Gastroesophageal sphincter (tissue), 4 donors: ENCODE results near the gene PRMT5. TPM values are rescaled to one million over a fixed set of nuclear protein-coding genes. Genes with fewer than 3 reads are reported as not detected.
"Not testable (repeated sequence)": the region's sequence is repeated elsewhere in the genome, so short reads cannot be mapped to it uniquely, and the experiment has no call there.

ENCODE experiments used
- ATAC-seq: fragments of 150-250 bp; one replicate; pipeline ENCODE4 v1.9.1; 2016; ENCODE audit warnings: mild to moderate bottlenecking, moderate library complexity
- H3K27ac ChIP-seq, 4 donors: fragments of 200-600 bp; sonication (generic) in 3 of 4; 1 replicate in 3 of 4; 2 replicates in 1 of 4; pipeline ENCODE4 v1.5.1; 2016 to 2019
- H3K27me3 ChIP-seq: fragments of 200-600 bp; sonication (generic); one replicate; pipeline ENCODE4 v1.5.1; 2019
- H3K36me3 ChIP-seq, 2 donors: fragments of 200-600 bp; sonication (generic); one replicate each; pipeline ENCODE4 v1.5.1; 2019; ENCODE audit warnings: control low read depth in 1 of 2
- H3K4me1 ChIP-seq, 3 donors: fragments of 200-600 bp; sonication (generic); 1 replicate in 2 of 3; 2 replicates in 1 of 3; pipeline ENCODE4 v1.5.1; 2016 to 2019; ENCODE audit warnings: control low read depth in 2 of 3
- H3K4me3 ChIP-seq, 2 donors: fragments of 200-600 bp; sonication (generic); one replicate each; pipeline ENCODE4 v1.5.1; 2019; ENCODE audit warnings: mild to moderate bottlenecking in 1 of 2, moderate library complexity in 1 of 2
- H3K9me3 ChIP-seq, 3 donors: fragments of 200-600 bp; sonication (generic); one replicate each; pipeline ENCODE4 v1.5.1; 2017 to 2019; ENCODE audit warnings: control low read depth in 2 of 3
- EP300 ChIP-seq: sonication (generic); formaldehyde crosslinking; IDR thresholded peaks from one replicate; pipeline ENCODE4 v1.6.1; 2017; ENCODE audit warnings: antibody characterized with exemption, mild to moderate bottlenecking
- POLR2A ChIP-seq, 2 donors: fragments of 450-650 bp; IDR thresholded peaks; one replicate each; pipeline ENCODE4 v1.6.1; 2017; ENCODE audit warnings: antibody characterized with exemption in 2 of 2, mild to moderate bottlenecking in 2 of 2, moderate library complexity in 1 of 2
- POLR2AphosphoS5 ChIP-seq: sonication (generic); formaldehyde crosslinking; IDR thresholded peaks from one replicate; pipeline ENCODE4 v1.6.1; 2017; ENCODE audit warnings: antibody characterized with exemption
- WGBS, 2 donors: methylation state at CpG; one replicate each; pipeline ENCODE4 v1.1.5; 2018; ENCODE audit warnings: low coverage in 1 of 2; 5-methylcytosine and 5-hydroxymethylcytosine counted together
- total RNA-seq, 4 donors: library from RNA; depleted of rRNA; stranded (reverse); fragments of >200 nt; gene quantifications; one replicate each; pipeline ENCODE4 v1.1.0, GENCODE V29; 2016
- TF ChIP-seq, protein P1 (sequence below), 4 experiments: fragments of 200-600 bp in 2 of 4; fragments of 450-650 bp in 2 of 4; sonication (generic) in 1 of 4; IDR thresholded peaks; one replicate each; pipeline ENCODE4 v1.5.1; 2017 to 2019; ENCODE audit warnings: antibody characterized with exemption in 4 of 4, mild to moderate bottlenecking in 2 of 4, moderate library complexity in 2 of 4

PRMT5 gene
- total RNA-seq, 4 donors from 2014 or later = 39.7 to 49.2 (median 43.2) TPM

DNA sequence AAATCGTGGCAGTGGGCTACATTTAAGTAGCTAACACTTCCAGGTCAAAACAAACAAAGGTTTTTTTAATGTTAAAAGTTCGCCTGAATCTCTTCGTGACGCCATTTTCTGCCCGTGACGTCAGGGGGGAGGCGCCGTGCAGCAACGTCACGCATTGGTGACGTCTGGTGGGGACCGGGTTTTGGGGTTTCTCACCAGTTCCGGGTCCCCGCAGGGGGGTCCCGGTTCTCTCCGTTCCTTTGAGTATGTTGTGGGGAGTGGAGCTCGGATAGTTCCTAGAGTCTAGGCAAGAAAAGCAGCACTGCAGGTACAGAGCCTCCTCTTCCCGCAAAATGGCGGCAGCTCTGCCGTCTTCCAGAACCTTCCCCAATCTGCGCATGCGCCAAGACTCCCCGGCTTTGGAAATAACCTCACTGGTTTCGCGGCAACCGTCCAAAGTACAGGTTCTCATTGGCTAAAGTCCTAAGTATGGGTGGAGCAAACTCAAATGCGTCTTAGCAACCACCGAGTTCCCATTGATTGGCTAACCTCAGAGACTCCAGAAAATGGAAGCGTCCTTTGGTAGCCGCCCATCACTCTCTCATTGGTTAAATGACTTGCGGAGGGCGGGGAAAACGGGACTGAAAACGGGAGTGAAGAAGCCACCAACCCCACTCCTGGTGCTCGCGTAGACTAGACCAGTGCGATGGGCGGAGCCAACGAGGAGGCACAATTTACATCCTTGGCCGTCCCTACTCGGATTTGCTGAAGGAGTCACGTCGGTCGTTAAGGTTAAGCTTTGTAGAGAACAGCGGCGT, 10.2 kb downstream of the PRMT5 start, which contains the start of gene RBM23:
TSS of gene RBM23 (minus strand) at position 346 of the 797 bp plus-strand sequence.
- 0% methylated on average over 14 to 16 of the region's 46 CpGs for WGBS, 2 donors
- peak; percentile 98 for ATAC-seq
- Histone ChIP-seq H3K27me3 (no peaks in the 10 kb centered on the region), H3K4me1 (peaks cover 0 to 45% (median 17%) of the 10 kb centered on the region in 3 donors), H3K4me3 (peak within 1 kb of the TSS; percentile 55), H3K27ac (peak within 1 kb of the TSS; percentile 89 to 97 (median 90)), H3K36me3 (peaks cover 0 to 42% of the 10 kb centered on the region in 2 donors), H3K9me3 (no peaks in the 10 kb centered on the region)
- TF ChIP-seq EP300 = no peak
- peak; percentile 87 to 91 for TF ChIP-seq POLR2A (IDR thresholded peaks at IDR 0.05)
- TF ChIP-seq POLR2AphosphoS5 = peak; percentile 89
- TF ChIP-seq, protein P1, sequence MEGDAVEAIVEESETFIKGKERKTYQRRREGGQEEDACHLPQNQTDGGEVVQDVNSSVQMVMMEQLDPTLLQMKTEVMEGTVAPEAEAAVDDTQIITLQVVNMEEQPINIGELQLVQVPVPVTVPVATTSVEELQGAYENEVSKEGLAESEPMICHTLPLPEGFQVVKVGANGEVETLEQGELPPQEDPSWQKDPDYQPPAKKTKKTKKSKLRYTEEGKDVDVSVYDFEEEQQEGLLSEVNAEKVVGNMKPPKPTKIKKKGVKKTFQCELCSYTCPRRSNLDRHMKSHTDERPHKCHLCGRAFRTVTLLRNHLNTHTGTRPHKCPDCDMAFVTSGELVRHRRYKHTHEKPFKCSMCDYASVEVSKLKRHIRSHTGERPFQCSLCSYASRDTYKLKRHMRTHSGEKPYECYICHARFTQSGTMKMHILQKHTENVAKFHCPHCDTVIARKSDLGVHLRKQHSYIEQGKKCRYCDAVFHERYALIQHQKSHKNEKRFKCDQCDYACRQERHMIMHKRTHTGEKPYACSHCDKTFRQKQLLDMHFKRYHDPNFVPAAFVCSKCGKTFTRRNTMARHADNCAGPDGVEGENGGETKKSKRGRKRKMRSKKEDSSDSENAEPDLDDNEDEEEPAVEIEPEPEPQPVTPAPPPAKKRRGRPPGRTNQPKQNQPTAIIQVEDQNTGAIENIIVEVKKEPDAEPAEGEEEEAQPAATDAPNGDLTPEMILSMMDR (IDR thresholded peaks at IDR 0.05) = peak in 1 of 4 experiments; percentile 24

DNA sequence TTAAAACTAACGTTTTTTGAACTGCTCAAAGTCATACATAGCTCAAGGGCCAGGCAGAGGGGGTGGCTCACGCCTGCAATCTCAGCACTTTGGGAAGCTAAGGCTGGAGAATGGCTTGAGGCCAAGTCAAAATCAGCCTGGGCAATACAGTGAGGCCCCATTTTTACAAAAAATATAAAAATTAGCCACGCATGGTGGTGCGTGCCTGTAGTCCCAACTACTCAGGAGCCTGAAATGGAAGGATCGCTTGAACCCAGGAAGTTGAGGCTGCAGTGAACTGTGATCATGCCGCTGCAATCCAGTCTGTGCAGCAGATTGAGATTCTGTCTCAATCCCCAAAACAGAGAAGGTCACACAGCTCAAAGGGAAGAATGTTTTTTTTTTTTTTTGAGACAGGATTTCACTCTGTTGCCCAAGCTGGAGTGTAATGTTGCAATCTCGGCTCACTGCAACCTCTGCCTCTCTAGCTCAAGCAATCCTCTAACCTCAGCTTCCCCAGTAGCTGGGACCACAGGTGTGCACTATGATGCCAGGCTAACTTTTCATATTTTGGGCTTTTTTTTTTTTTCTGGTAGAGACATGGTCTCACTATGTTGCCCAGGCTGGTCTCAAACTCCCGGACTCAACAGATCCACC, 13.2 kb downstream of the PRMT5 start:
- Histone ChIP-seq H3K4me3 (no peak overlapping the region), H3K9me3 (no peaks in the 10 kb centered on the region), H3K4me1 (peaks cover 0 to 66% (median 17%) of the 10 kb centered on the region in 3 donors), H3K36me3 (peaks cover 0 to 22% of the 10 kb centered on the region in 2 donors), H3K27ac (peak overlapping the region in 1 of 4 donors; percentile 89), H3K27me3 (no peaks in the 10 kb centered on the region)
- 58 to 66% methylated on average over 3 to 5 of the region's 8 CpGs for WGBS, 2 donors
- TF ChIP-seq POLR2A (IDR thresholded peaks at IDR 0.05) (no peak), POLR2AphosphoS5 (no peak), EP300 (no peak)
- TF ChIP-seq, protein P1 (IDR thresholded peaks at IDR 0.05) = no peak
- ATAC-seq = no peak

DNA sequence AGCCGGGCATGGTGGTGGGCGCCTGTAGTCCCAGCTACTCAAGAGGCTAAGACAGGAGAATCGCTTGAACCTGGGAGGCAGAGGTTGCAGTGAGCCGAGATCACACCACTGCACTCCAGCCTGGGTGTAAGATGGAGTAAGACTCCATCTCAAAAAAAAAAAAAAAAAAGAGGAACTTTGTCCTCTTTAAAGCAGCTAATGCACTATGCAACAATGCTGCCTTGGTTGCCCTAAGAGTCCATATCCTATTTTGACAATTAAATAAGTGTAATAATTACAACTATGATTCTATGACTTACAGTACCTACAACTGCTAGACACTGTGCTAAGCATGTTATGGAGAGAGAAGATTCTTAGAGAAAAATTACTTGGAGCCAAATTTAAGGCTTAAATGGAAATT, 14.3 kb downstream of the PRMT5 start:
- not testable (repeated sequence) for ATAC-seq, H3K4me3 ChIP-seq, H3K27ac ChIP-seq, H3K27me3 ChIP-seq, H3K9me3 ChIP-seq
- Histone ChIP-seq H3K36me3 (peaks cover 0 to 21% of the 10 kb centered on the region in 2 donors), H3K4me1 (peaks cover 0 to 72% (median 17%) of the 10 kb centered on the region in 3 donors)
- 20 to 80% methylated on average over 1 to 2 of the region's 4 CpGs for WGBS, 2 donors

DNA sequence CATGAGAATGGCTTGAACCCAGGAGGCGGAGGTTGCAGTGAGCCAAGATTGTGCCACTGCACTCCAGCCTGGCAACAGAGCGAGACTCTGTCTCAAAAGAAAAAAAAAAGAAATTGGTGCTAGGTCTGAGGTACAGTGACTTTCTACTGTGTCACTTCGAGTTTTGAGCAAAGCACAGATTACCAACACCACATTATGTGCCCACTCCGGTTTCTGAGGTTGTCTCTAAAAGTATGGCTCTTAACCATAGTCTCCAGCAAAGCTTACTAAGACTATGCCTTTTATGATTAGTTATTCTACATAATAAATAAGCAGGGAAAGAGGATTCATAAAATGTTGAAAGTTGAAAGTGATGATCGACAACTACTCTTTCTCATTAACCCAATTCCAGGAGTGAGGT, 18.3 kb downstream of the PRMT5 start:
- H3K27me3 ChIP-seq = no peaks in the 10 kb centered on the region
- no peak for TF ChIP-seq EP300
- TF ChIP-seq, protein P1 (IDR thresholded peaks at IDR 0.05) = no peak
- TF ChIP-seq POLR2AphosphoS5 = no peak
- TF ChIP-seq POLR2A (IDR thresholded peaks at IDR 0.05) = no peak
- H3K4me3 ChIP-seq = no peak overlapping the region
- ATAC-seq = no peak
- 81 to 86% methylated on average over 3 of the region's 5 CpGs for WGBS, 2 donors
- H3K27ac ChIP-seq = no peak overlapping the region
- no peaks in the 10 kb centered on the region for H3K9me3 ChIP-seq
- peaks cover 3 to 57% of the 10 kb centered on the region in 2 donors for H3K36me3 ChIP-seq
- peaks cover 0 to 62% (median 0%) of the 10 kb centered on the region in 3 donors for H3K4me1 ChIP-seq

DNA sequence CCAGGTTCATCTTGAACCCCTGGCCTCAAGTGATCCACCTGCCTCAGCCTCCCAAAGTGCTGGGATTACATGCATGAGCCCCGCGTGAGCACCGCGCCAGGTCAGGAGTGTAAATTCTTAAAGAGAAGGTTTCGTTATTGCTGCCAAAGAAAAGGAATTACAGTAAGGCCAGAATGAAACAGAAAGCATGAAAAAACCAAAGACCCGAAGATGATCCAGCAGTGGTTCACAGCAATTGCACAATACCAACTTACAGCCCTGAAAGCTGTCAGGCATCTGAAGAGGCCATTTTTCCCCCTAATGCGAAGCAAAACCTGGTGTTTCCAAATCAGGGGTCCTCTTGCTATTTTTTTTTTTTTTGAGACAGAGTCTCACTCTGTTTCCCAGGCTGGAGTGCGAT, 20.6 kb downstream of the PRMT5 start:
- H3K27ac ChIP-seq = no peak overlapping the region
- H3K4me3 ChIP-seq = no peak overlapping the region
- no peak for TF ChIP-seq POLR2A (IDR thresholded peaks at IDR 0.05)
- H3K4me1 ChIP-seq = peaks cover 0 to 45% (median 0%) of the 10 kb centered on the region in 3 donors
- ATAC-seq = no peak
- no peaks in the 10 kb centered on the region for H3K9me3 ChIP-seq
- H3K27me3 ChIP-seq = no peaks in the 10 kb centered on the region
- 79 to 80% methylated on average over 6 to 7 of the region's 8 CpGs for WGBS, 2 donors
- H3K36me3 ChIP-seq = peaks cover 10 to 79% of the 10 kb centered on the region in 2 donors
